NCI-H460 (cell line): ENCODE data around the gene GLB1L2. TPM values are rescaled to one million over a fixed set of nuclear protein-coding genes. Genes with fewer than 3 reads are reported as not detected.
"Not testable (repeated sequence)": the region's sequence is repeated elsewhere in the genome, so short reads cannot be mapped to it uniquely, and the experiment has no call there.

Experiments used
- DNase-seq: peaks from one replicate; pipeline ENCODE4 v3.0.0-alpha.2; 2016; ENCODE audit warnings: low read depth; ENCODE audit errors: extremely low read depth
- total RNA-seq: library from RNA; depleted of rRNA; stranded (reverse); fragments of >200 nt; shearing (Covaris generic); gene quantifications from 2 replicates; pipeline ENCODE4 v1.2.3, GENCODE V29; 2014

GLB1L2 gene
- total RNA-seq, 1 experiment from 2014 or later: 8.9 TPM

GRCh38 chr11:134321373-134321772 lies 10.4 kb upstream of the GLB1L2 start:
- not testable (repeated sequence) for DNase-seq

GRCh38 chr11:134322553-134322952 lies 9.2 kb upstream of the GLB1L2 start:
- no peak for DNase-seq

GRCh38 chr11:134328433-134328832 lies 3.4 kb upstream of the GLB1L2 start:
- no peak for DNase-seq

GRCh38 chr11:134330611-134331353 lies 1.0 kb upstream of the GLB1L2 start:
- no peak for DNase-seq

- DNase-seq: peak; percentile 3
Observed at GRCh38 chr11:134332189-134332631, 422 bp downstream of the GLB1L2 start.

- no peak for DNase-seq
Observed at GRCh38 chr11:134332782-134333181, 994 bp downstream of the GLB1L2 start.

GRCh38 chr11:134333312-134333711 lies 1.5 kb downstream of the GLB1L2 start:
- DNase-seq: no peak

- no peak for DNase-seq
Observed at GRCh38 chr11:134333946-134334345, 2.2 kb downstream of the GLB1L2 start.

GRCh38 chr11:134334796-134335571 lies 3.2 kb downstream of the GLB1L2 start:
- DNase-seq: no peak

- DNase-seq: no peak
Observed at GRCh38 chr11:134337051-134337450, 5.3 kb downstream of the GLB1L2 start.

GRCh38 chr11:134338068-134338467 lies 6.3 kb downstream of the GLB1L2 start:
- DNase-seq: no peak

- DNase-seq: no peak
Observed at GRCh38 chr11:134338654-134339053, 6.9 kb downstream of the GLB1L2 start.

- no peak for DNase-seq
Observed at GRCh38 chr11:134339756-134340155, 8.0 kb downstream of the GLB1L2 start.

- DNase-seq: no peak
Observed at GRCh38 chr11:134340354-134340964, 8.7 kb downstream of the GLB1L2 start.

- no peak for DNase-seq
Observed at GRCh38 chr11:134341805-134342571, 10.2 kb downstream of the GLB1L2 start.

- no peak for DNase-seq
Observed at GRCh38 chr11:134342572-134343340, 11.0 kb downstream of the GLB1L2 start.

- no peak for DNase-seq
Observed at GRCh38 chr11:134343646-134344045, 11.9 kb downstream of the GLB1L2 start.

GRCh38 chr11:134344497-134345236 lies 12.9 kb downstream of the GLB1L2 start:
- DNase-seq: not testable (repeated sequence)

GRCh38 chr11:134345237-134345550 lies 13.4 kb downstream of the GLB1L2 start:
- DNase-seq: no peak
